SU-DHL-6 (cell line): ENCODE results near the gene HOXD9.

Experiments used
- H2AFZ ChIP-seq: fragments of 200-600 bp; sonication (generic); 2 replicates; pipeline ENCODE4 v1.6.1; 2014; ENCODE audit warnings: low read depth, mild to moderate bottlenecking, moderate library complexity, mixed read lengths, antibody characterized with exemption, low read length; ENCODE audit not compliant: severe bottlenecking
- H3F3A ChIP-seq: fragments of 200-600 bp; shearing (Covaris generic); 2 replicates; pipeline ENCODE4 v1.6.0; 2016; ENCODE audit warnings: antibody characterized with exemption, mild to moderate bottlenecking; ENCODE audit not compliant: insufficient read depth
- H3K27ac ChIP-seq: fragments of 200-600 bp; sonication (generic); 2 replicates; pipeline ENCODE4 v1.5.1; 2016; ENCODE audit warnings: low read depth, mild to moderate bottlenecking, low read length, moderate library complexity, mixed read lengths
- H3K27me3 ChIP-seq: fragments of 200-600 bp; sonication (generic), shearing (Covaris generic); 2 replicates; pipeline ENCODE4 v1.6.0; 2014; ENCODE audit warnings: mild to moderate bottlenecking, low read length
- H3K36me3 ChIP-seq: fragments of 200-600 bp; sonication (generic); 2 replicates; pipeline ENCODE4 v1.6.1; 2014; ENCODE audit warnings: mild to moderate bottlenecking, low read length, mixed read lengths
- H3K4me2 ChIP-seq: fragments of 300-600, 200-600 bp; shearing (Covaris generic), sonication (generic); 2 replicates; pipeline ENCODE4 v1.6.0; 2014; ENCODE audit warnings: low read length, low read depth, mild to moderate bottlenecking; ENCODE audit not compliant: poor library complexity, severe bottlenecking
- H3K4me3 ChIP-seq: fragments of 200-600 bp; sonication (generic); 2 replicates; pipeline ENCODE4 v1.5.1; 2014; ENCODE audit warnings: antibody characterized with exemption, low read length, mild to moderate bottlenecking, mixed read lengths; ENCODE audit not compliant: insufficient read depth, poor library complexity, severe bottlenecking
- H3K79me2 ChIP-seq: fragments of 200-600 bp; sonication (generic); 2 replicates; pipeline ENCODE4 v1.6.1; 2014; ENCODE audit warnings: mild to moderate bottlenecking, low read length, moderate library complexity; ENCODE audit not compliant: insufficient read depth
- H3K9ac ChIP-seq: fragments of 200-600 bp; sonication (generic); 2 replicates; pipeline ENCODE4 v1.7.0; 2014; ENCODE audit warnings: mild to moderate bottlenecking, low read length
- H3K9me2 ChIP-seq: fragments of 200-600 bp; sonication (generic); replicated peaks from 2 replicates; pipeline ENCODE4 v1.6.1; 2014; ENCODE audit warnings: low read length; ENCODE audit not compliant: insufficient read depth
- H3K9me3 ChIP-seq: fragments of 200-600 bp; sonication (generic); 2 replicates; pipeline ENCODE4 v1.6.1; 2014; ENCODE audit warnings: low read length, mixed read lengths; ENCODE audit not compliant: insufficient read depth
- H4K20me1 ChIP-seq: fragments of 200-600 bp; sonication (generic); 2 replicates; pipeline ENCODE4 v1.6.1; 2014; ENCODE audit warnings: low read depth, mild to moderate bottlenecking, antibody characterized with exemption, low read length, moderate library complexity, mixed read lengths
- EZH2phosphoT487 ChIP-seq: fragments of 200-600 bp; sonication (generic), shearing (Covaris generic); conservative IDR thresholded peaks from 2 replicates; pipeline ENCODE4 v1.6.1; 2018; ENCODE audit warnings: mild to moderate bottlenecking, antibody characterized with exemption, low read length, moderate library complexity, mixed read lengths
- TF ChIP-seq, protein P1 (sequence below): fragments of 200-600 bp; sonication (generic); IDR thresholded peaks from one replicate; pipeline ENCODE4 v1.5.1; 2017; ENCODE audit warnings: antibody characterized with exemption, mild to moderate bottlenecking, low read length, moderate library complexity; ENCODE audit not compliant: insufficient read depth, poor library complexity, severe bottlenecking

The HOXD9 gene

DNA sequence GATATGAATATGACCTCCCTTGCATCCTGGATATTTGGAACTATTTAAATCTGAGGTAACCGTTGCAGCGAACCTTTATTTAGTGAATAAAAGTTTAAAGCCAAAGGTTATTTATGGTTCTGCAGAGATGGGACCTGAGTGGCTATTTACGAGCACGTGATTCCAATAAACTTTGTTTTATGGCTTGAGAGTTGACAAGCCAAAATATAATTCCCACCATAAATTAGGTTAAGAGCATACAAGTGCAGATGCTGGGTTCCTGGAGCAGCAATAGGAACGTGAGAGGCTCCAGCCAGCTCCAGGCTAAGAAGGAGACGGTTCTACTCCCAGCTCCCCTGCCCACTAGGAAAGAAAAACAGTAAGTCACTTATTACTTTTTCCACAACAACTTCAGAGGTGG is 23.6 kb downstream of the HOXD9 start:
- Histone ChIP-seq H4K20me1 (no peaks in the 10 kb centered on the region), H3K9me3 (no peaks in the 10 kb centered on the region), H3K79me2 (no peaks in the 10 kb centered on the region), H3K9ac (no peak overlapping the region), H2AFZ (no peak overlapping the region), H3K4me3 (no peak overlapping the region), H3K9me2 (no peaks in the 10 kb centered on the region), H3K27me3 (no peaks in the 10 kb centered on the region), H3K36me3 (no peaks in the 10 kb centered on the region), H3F3A (no peaks in the 10 kb centered on the region), H3K4me2 (no peak overlapping the region), H3K27ac (no peak overlapping the region)
- TF ChIP-seq, protein P1, sequence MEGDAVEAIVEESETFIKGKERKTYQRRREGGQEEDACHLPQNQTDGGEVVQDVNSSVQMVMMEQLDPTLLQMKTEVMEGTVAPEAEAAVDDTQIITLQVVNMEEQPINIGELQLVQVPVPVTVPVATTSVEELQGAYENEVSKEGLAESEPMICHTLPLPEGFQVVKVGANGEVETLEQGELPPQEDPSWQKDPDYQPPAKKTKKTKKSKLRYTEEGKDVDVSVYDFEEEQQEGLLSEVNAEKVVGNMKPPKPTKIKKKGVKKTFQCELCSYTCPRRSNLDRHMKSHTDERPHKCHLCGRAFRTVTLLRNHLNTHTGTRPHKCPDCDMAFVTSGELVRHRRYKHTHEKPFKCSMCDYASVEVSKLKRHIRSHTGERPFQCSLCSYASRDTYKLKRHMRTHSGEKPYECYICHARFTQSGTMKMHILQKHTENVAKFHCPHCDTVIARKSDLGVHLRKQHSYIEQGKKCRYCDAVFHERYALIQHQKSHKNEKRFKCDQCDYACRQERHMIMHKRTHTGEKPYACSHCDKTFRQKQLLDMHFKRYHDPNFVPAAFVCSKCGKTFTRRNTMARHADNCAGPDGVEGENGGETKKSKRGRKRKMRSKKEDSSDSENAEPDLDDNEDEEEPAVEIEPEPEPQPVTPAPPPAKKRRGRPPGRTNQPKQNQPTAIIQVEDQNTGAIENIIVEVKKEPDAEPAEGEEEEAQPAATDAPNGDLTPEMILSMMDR: no peak
- no peak for TF ChIP-seq EZH2phosphoT487

DNA sequence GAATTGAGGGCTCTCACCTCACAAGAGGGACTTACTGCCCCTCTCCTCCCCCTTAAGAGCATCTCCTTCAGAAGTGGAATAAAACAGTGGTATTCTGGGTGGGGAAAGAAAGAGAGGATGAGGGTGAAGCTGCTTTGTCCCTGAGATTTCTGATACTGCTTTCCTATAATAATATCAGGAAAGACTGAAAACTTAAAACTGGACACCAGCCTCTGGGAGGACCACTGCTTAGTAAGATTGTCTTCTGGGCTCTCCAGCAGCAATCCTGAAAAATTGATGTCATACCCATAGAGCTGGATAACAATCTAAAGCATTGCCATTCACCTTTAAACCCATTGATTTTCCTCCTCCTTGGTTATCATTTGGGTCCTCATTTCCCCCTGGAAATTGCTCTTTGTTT is 24.1 kb downstream of the HOXD9 start:
- Histone ChIP-seq H4K20me1 (no peaks in the 10 kb centered on the region), H3K4me3 (no peak overlapping the region), H3F3A (no peaks in the 10 kb centered on the region), H3K27me3 (no peaks in the 10 kb centered on the region), H2AFZ (no peak overlapping the region), H3K4me2 (no peak overlapping the region), H3K9ac (no peak overlapping the region), H3K9me2 (no peaks in the 10 kb centered on the region), H3K36me3 (no peaks in the 10 kb centered on the region), H3K27ac (no peak overlapping the region), H3K79me2 (no peaks in the 10 kb centered on the region), H3K9me3 (no peaks in the 10 kb centered on the region)
- no peak for TF ChIP-seq EZH2phosphoT487
- TF ChIP-seq, protein P1: no peak

DNA sequence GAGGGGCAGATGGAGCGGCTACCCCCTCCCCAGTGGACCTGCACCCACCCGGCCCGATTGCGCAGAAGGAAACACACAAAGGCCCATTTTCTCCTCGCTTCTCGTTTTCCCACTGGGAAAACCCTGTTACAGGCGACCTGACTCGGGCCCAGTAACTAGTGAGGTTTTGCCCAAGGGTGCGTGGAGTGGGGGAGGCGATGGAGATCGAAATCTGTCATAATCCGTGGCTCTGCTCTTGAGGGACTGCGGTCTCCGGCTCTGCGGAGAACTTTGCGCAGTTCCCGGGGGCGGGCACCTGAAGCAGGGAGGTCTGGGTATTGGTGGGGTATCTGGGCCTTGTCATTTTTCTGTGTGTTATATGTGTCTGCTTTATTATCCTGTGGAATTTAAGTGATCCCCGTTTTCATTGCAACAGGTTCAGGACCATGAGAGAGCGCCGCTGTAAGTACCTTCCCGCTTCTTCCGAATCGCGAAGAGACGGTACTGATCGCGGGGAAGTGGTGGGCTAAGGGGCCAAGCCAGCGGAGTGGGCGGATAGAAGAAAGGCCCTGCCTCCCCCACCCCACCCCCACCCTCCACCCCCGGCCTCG is 24.8 kb downstream of the HOXD9 start:
- H3K27me3 ChIP-seq: no peaks in the 10 kb centered on the region
- TF ChIP-seq, protein P1: no peak
- no peak for TF ChIP-seq EZH2phosphoT487
- no peak overlapping the region for H3K9ac ChIP-seq

More for the DNA sequence above, 24.8 kb downstream of the HOXD9 start:
- no peak overlapping the region for H3K27ac ChIP-seq
- H3K9me2 ChIP-seq: no peaks in the 10 kb centered on the region
- H3K4me3 ChIP-seq: no peak overlapping the region
- H3F3A ChIP-seq: no peaks in the 10 kb centered on the region
- no peaks in the 10 kb centered on the region for H3K79me2 ChIP-seq
- H3K4me2 ChIP-seq: no peak overlapping the region
- no peaks in the 10 kb centered on the region for H3K9me3 ChIP-seq
- no peaks in the 10 kb centered on the region for H3K36me3 ChIP-seq
- H2AFZ ChIP-seq: no peak overlapping the region
- H4K20me1 ChIP-seq: no peaks in the 10 kb centered on the region
